Measurements from ENCODE around the gene EVA1A. TPM values are rescaled to one million over a fixed set of nuclear protein-coding genes. Genes with fewer than 3 reads are reported as not detected.

The EVA1A gene
- total and polyA plus RNA-seq, 2 experiments from 2014 or later = 4.6 to 7.9 TPM

- Histone ChIP-seq H3K79me2 (replicated peaks; ENCODE audit: insufficient read depth) (no peaks in the 10 kb centered on the region), H3K9me2 (ENCODE audit: insufficient read depth) (no peaks in the 10 kb centered on the region), H3K27ac (ENCODE audit: low read depth) (no peak overlapping the region), H4K20me1 (replicated peaks; ENCODE audit: insufficient read depth) (no peaks in the 10 kb centered on the region), H2AFZ (no peak overlapping the region), H3K4me3 (no peak overlapping the region), H3K27me3 (ENCODE audit: insufficient read depth) (no peaks in the 10 kb centered on the region), H3K4me1 (ENCODE audit: insufficient read depth) (no peaks in the 10 kb centered on the region), H3F3A (replicated peaks; ENCODE audit: low read depth) (no peaks in the 10 kb centered on the region), H3K36me3 (ENCODE audit: insufficient read depth) (peaks cover 2% of the 10 kb centered on the region), H3K4me2 (no peak overlapping the region)
- Mint-ChIP-seq H3K4me3 (no peak overlapping the region), H3K27ac (no peak overlapping the region), H3K36me3 (ENCODE audit: low read depth) (peaks cover 33% of the 10 kb centered on the region), H3K27me3 (ENCODE audit: insufficient read depth, low read depth, poor library complexity) (no peaks in the 10 kb centered on the region), H3K4me1 (no peaks in the 10 kb centered on the region), H3K9me3 (peaks cover 16% of the 10 kb centered on the region)
- ATAC-seq (no peak), DNase-seq (ENCODE audit: low spot score) (no peak)
- TF ChIP-seq CREB1 (CRISPR knock-in tag; IDR thresholded peaks at IDR 0.05; ENCODE audit: low read depth) (no peak), EZH2phosphoT487 (IDR thresholded peaks at IDR 0.05; ENCODE audit: unreplicated experiment) (no peak), POLR2AphosphoS5 (IDR thresholded peaks at IDR 0.05; ENCODE audit: low read depth) (no peak), NANOG (IDR thresholded peaks at IDR 0.05; ENCODE audit: borderline replicate concordance) (no peak), EZH2 (IDR thresholded peaks at IDR 0.05; ENCODE audit: low read depth, unreplicated experiment) (no peak), STAT1 (IDR thresholded peaks at IDR 0.05; ENCODE audit: unreplicated experiment) (no peak), ZNF114 (CRISPR knock-in tag; IDR thresholded peaks at IDR 0.05) (no peak), ZNF331 (CRISPR knock-in tag; IDR thresholded peaks at IDR 0.05; ENCODE audit: low read depth) (no peak), JUNB (IDR thresholded peaks at IDR 0.05; ENCODE audit: unreplicated experiment) (no peak), CTCF (conservative IDR thresholded peaks at IDR 0.05; ENCODE audit: low read depth in 2 of 2) (no peak)
- TF ChIP-seq, protein P1, sequence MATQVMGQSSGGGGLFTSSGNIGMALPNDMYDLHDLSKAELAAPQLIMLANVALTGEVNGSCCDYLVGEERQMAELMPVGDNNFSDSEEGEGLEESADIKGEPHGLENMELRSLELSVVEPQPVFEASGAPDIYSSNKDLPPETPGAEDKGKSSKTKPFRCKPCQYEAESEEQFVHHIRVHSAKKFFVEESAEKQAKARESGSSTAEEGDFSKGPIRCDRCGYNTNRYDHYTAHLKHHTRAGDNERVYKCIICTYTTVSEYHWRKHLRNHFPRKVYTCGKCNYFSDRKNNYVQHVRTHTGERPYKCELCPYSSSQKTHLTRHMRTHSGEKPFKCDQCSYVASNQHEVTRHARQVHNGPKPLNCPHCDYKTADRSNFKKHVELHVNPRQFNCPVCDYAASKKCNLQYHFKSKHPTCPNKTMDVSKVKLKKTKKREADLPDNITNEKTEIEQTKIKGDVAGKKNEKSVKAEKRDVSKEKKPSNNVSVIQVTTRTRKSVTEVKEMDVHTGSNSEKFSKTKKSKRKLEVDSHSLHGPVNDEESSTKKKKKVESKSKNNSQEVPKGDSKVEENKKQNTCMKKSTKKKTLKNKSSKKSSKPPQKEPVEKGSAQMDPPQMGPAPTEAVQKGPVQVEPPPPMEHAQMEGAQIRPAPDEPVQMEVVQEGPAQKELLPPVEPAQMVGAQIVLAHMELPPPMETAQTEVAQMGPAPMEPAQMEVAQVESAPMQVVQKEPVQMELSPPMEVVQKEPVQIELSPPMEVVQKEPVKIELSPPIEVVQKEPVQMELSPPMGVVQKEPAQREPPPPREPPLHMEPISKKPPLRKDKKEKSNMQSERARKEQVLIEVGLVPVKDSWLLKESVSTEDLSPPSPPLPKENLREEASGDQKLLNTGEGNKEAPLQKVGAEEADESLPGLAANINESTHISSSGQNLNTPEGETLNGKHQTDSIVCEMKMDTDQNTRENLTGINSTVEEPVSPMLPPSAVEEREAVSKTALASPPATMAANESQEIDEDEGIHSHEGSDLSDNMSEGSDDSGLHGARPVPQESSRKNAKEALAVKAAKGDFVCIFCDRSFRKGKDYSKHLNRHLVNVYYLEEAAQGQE (IDR thresholded peaks at IDR 0.05; ENCODE audit: unreplicated experiment) = no peak
- TF ChIP-seq, protein P2, sequence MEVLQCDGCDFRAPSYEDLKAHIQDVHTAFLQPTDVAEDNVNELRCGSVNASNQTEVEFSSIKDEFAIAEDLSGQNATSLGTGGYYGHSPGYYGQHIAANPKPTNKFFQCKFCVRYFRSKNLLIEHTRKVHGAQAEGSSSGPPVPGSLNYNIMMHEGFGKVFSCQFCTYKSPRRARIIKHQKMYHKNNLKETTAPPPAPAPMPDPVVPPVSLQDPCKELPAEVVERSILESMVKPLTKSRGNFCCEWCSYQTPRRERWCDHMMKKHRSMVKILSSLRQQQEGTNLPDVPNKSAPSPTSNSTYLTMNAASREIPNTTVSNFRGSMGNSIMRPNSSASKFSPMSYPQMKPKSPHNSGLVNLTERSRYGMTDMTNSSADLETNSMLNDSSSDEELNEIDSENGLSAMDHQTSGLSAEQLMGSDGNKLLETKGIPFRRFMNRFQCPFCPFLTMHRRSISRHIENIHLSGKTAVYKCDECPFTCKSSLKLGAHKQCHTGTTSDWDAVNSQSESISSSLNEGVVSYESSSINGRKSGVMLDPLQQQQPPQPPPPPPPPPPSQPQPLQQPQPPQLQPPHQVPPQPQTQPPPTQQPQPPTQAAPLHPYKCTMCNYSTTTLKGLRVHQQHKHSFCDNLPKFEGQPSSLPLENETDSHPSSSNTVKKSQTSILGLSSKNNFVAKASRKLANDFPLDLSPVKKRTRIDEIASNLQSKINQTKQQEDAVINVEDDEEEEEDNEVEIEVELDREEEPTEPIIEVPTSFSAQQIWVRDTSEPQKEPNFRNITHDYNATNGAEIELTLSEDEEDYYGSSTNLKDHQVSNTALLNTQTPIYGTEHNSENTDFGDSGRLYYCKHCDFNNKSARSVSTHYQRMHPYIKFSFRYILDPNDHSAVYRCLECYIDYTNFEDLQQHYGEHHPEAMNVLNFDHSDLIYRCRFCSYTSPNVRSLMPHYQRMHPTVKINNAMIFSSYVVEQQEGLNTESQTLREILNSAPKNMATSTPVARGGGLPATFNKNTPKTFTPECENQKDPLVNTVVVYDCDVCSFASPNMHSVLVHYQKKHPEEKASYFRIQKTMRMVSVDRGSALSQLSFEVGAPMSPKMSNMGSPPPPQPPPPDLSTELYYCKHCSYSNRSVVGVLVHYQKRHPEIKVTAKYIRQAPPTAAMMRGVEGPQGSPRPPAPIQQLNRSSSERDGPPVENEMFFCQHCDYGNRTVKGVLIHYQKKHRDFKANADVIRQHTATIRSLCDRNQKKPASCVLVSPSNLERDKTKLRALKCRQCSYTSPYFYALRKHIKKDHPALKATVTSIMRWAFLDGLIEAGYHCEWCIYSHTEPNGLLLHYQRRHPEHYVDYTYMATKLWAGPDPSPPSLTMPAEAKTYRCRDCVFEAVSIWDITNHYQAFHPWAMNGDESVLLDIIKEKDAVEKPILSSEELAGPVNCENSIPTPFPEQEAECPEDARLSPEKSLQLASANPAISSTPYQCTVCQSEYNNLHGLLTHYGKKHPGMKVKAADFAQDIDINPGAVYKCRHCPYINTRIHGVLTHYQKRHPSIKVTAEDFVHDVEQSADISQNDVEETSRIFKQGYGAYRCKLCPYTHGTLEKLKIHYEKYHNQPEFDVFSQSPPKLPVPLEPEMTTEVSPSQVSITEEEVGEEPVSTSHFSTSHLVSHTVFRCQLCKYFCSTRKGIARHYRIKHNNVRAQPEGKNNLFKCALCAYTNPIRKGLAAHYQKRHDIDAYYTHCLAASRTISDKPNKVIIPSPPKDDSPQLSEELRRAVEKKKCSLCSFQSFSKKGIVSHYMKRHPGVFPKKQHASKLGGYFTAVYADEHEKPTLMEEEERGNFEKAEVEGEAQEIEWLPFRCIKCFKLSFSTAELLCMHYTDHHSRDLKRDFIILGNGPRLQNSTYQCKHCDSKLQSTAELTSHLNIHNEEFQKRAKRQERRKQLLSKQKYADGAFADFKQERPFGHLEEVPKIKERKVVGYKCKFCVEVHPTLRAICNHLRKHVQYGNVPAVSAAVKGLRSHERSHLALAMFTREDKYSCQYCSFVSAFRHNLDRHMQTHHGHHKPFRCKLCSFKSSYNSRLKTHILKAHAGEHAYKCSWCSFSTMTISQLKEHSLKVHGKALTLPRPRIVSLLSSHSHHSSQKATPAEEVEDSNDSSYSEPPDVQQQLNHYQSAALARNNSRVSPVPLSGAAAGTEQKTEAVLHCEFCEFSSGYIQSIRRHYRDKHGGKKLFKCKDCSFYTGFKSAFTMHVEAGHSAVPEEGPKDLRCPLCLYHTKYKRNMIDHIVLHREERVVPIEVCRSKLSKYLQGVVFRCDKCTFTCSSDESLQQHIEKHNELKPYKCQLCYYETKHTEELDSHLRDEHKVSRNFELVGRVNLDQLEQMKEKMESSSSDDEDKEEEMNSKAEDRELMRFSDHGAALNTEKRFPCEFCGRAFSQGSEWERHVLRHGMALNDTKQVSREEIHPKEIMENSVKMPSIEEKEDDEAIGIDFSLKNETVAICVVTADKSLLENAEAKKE (CRISPR knock-in tag; IDR thresholded peaks at IDR 0.05) = no peak
- TF ChIP-seq, protein P3, sequence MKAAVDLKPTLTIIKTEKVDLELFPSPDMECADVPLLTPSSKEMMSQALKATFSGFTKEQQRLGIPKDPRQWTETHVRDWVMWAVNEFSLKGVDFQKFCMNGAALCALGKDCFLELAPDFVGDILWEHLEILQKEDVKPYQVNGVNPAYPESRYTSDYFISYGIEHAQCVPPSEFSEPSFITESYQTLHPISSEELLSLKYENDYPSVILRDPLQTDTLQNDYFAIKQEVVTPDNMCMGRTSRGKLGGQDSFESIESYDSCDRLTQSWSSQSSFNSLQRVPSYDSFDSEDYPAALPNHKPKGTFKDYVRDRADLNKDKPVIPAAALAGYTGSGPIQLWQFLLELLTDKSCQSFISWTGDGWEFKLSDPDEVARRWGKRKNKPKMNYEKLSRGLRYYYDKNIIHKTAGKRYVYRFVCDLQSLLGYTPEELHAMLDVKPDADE (IDR thresholded peaks at IDR 0.05) = no peak
These were observed 44.1 kb downstream of the EVA1A start for GRCh38 chr2:75516378-75517360.
